B cell (primary cell): ENCODE results near the gene EDARADD. TPM values are rescaled to one million over a fixed set of nuclear protein-coding genes. Genes with fewer than 3 reads are reported as not detected.

Experiments used
- ATAC-seq: fragments of 200-7000 bp; cut with Tn5 transposase; one replicate; pipeline ENCODE4 v1.10.0; 2021; ENCODE audit warnings: low read depth, mild to moderate bottlenecking, moderate number of reproducible peaks, moderate library complexity
- CTCF ChIA-PET: fragments of 350-600 bp; sonication (Branson Sonifier 250); formaldehyde crosslinking; loops from one replicate; lab custom pipeline; 2021; ENCODE audit warnings: antibody characterized with exemption, inconsistent platforms; lab: Charles Lee
- POLR2A ChIA-PET: fragments of 350-600 bp; sonication (Branson Sonifier 250); formaldehyde crosslinking; loops from one replicate; lab custom pipeline; 2021; ENCODE audit warnings: antibody characterized with exemption; lab: Charles Lee
- DNase-seq: peaks from one replicate; pipeline ENCODE4 v3.0.0; 2013
- H2AFZ ChIP-seq: 2 replicates; pipeline ENCODE4 v1.6.1; 2012; ENCODE audit warnings: mild to moderate bottlenecking, low read depth, low read length; ENCODE audit not compliant: insufficient read depth, poor library complexity, severe bottlenecking
- H3K27ac ChIP-seq, 2 donors: 1 replicate in 1 of 2; 2 replicates in 1 of 2; pipeline ENCODE4 v1.5.1; 2012 to 2013; ENCODE audit warnings: low read length in 2 of 2, mild to moderate bottlenecking in 2 of 2, moderate library complexity in 1 of 2
- H3K27me3 ChIP-seq, 4 experiments: fragments of 200-600 bp in 1 of 4; sonication (generic) in 1 of 4; replicated peaks in 1 of 4; 1 replicate in 2 of 4; 2 replicates in 2 of 4; pipeline versions ENCODE4 v1.6.1 to v1.7.0; 2013 to 2016; ENCODE audit warnings: low read length in 3 of 4, mild to moderate bottlenecking in 2 of 4, mixed read lengths in 1 of 4, moderate library complexity in 1 of 4; ENCODE audit not compliant: insufficient read depth in 4 of 4, control insufficient read depth in 3 of 4; ENCODE audit errors: control extremely low read depth in 1 of 4
- H3K36me3 ChIP-seq, 2 experiments: replicated peaks in 1 of 2; 1 replicate in 1 of 2; 2 replicates in 1 of 2; pipeline versions ENCODE4 v1.6.1 to v1.7.1; 2013; ENCODE audit warnings: low read length in 1 of 2; ENCODE audit not compliant: insufficient read depth in 2 of 2, control insufficient read depth in 1 of 2; ENCODE audit errors: control extremely low read depth in 1 of 2, extremely low read depth in 1 of 2
- H3K4me1 ChIP-seq, 2 donors: fragments of 200-600 bp in 1 of 2; sonication (generic) in 1 of 2; 1 replicate in 1 of 2; 2 replicates in 1 of 2; pipeline versions ENCODE4 v1.5.1 to v1.6.1; 2013 to 2017; ENCODE audit warnings: low read length in 2 of 2; ENCODE audit not compliant: control insufficient read depth in 2 of 2, insufficient read depth in 2 of 2
- H3K4me2 ChIP-seq: replicated peaks from 2 replicates; pipeline ENCODE3; 2012; ENCODE audit warnings: mild to moderate bottlenecking, low read depth, low read length; ENCODE audit not compliant: poor library complexity, severe bottlenecking
- H3K4me3 ChIP-seq, 5 experiments: fragments of 200-600 bp in 1 of 5; sonication (generic) in 1 of 5; 1 replicate in 3 of 5; 2 replicates in 2 of 5; pipeline versions ENCODE4 v1.5.1 to v1.7.0; 2011 to 2016; ENCODE audit warnings: low read length in 4 of 5, mild to moderate bottlenecking in 4 of 5, low read depth in 2 of 5, control low read depth in 1 of 5, moderate library complexity in 1 of 5; ENCODE audit not compliant: insufficient read depth in 1 of 5; ENCODE audit errors: control extremely low read depth in 1 of 5, extremely low read depth in 1 of 5
- H3K79me2 ChIP-seq: fragments of 200-600 bp; sonication (generic); one replicate; pipeline ENCODE4 v1.6.0; 2016; ENCODE audit warnings: low read length; ENCODE audit not compliant: control insufficient read depth, insufficient read depth
- H3K9ac ChIP-seq: fragments of 200-600 bp; sonication (generic); 2 replicates; pipeline ENCODE4 v1.6.1; 2017; ENCODE audit warnings: mild to moderate bottlenecking, low read length, moderate library complexity
- H3K9me3 ChIP-seq, 3 donors: one replicate each; pipeline versions ENCODE4 v1.6.1 to v1.7.1; 2013; ENCODE audit warnings: low read length in 2 of 3; ENCODE audit not compliant: control insufficient read depth in 2 of 3, insufficient read depth in 1 of 3; ENCODE audit errors: control extremely low read depth in 1 of 3
- H4K20me1 ChIP-seq: 2 replicates; pipeline ENCODE4 v1.6.0; 2012; ENCODE audit warnings: mild to moderate bottlenecking, low read length; ENCODE audit not compliant: insufficient read depth, control insufficient read depth, poor library complexity, severe bottlenecking
- H3K27ac Mint-ChIP-seq: one replicate; pipeline ENCODE4 v1.8.0; 2021; ENCODE audit warnings: mixed read lengths
- H3K27me3 Mint-ChIP-seq: one replicate; pipeline ENCODE4 v1.8.0; 2021; ENCODE audit warnings: mixed read lengths
- H3K4me1 Mint-ChIP-seq: one replicate; pipeline ENCODE4 v1.8.0; 2021; ENCODE audit warnings: mixed read lengths
- H3K4me3 Mint-ChIP-seq: one replicate; pipeline ENCODE4 v1.8.0; 2021; ENCODE audit warnings: mixed read lengths
- H3K9me3 Mint-ChIP-seq: one replicate; pipeline ENCODE4 v1.8.0; 2022; ENCODE audit warnings: mixed read lengths; ENCODE audit not compliant: insufficient read depth
- CTCF ChIP-seq: fragments of 200-600 bp; IDR thresholded peaks from one replicate; pipeline ENCODE4 v1.8.0; 2022; ENCODE audit warnings: antibody characterized with exemption, mild to moderate bottlenecking
- EZH2 ChIP-seq: IDR thresholded peaks from 2 replicates; pipeline ENCODE4 v1.6.1; 2012; ENCODE audit warnings: borderline replicate concordance, low read depth, mild to moderate bottlenecking, moderate library complexity, low read length; ENCODE audit not compliant: insufficient read depth, poor library complexity, severe bottlenecking
- WGBS: methylation state at CpG from one replicate; pipeline ENCODE4 v1.1.5; 2013; ENCODE audit warnings: missing lambda C conversion rate; ENCODE audit not compliant: insufficient coverage; 5-methylcytosine and 5-hydroxymethylcytosine counted together
- intact Hi-C: fragments of 100-400 bp; cut with micrococcal nuclease; formaldehyde crosslinking; loops from one replicate; pipeline ENCODE4 v1.10.0; 2022
- polyA plus RNA-seq: library from polyadenylated mRNA; depleted of rRNA; stranded (reverse); fragments of >200 nt; gene quantifications from 2 replicates; pipeline ENCODE4 v1.2.3, GENCODE V29; 2012
- total RNA-seq, 2 donors: library from RNA; stranded (reverse); fragments of 120-200 nt in 1 of 2; gene quantifications; 1 replicate in 1 of 2; 2 replicates in 1 of 2; pipeline versions ENCODE4 v1.2.3 to v1.2.4, GENCODE V29; 2013 to 2022

The EDARADD gene
- total and polyA plus RNA-seq, 2 donors (not counting 1 experiment from before 2014, with no cell fraction given), result 0.15 TPM; not detected in 1

- no peak overlapping the region for H3K4me3 ChIP-seq
- no peaks in the 10 kb centered on the region for H3K4me1 ChIP-seq
- no peak for TF ChIP-seq CTCF
- TF ChIP-seq EZH2, result no peak
- DNase-seq, result no peak
- no peak overlapping the region for H2AFZ ChIP-seq
- H3K79me2 ChIP-seq, result no peaks in the 10 kb centered on the region
- H3K36me3 ChIP-seq, result no peaks in the 10 kb centered on the region
- WGBS, result no CpG with 5 or more reads among the region's 2 CpGs
- no peak overlapping the region for H3K9ac ChIP-seq
- ChIA-PET CTCF (no interaction called here), POLR2A (no interaction called here)
- Mint-ChIP-seq H3K27me3 (peaks cover 23% of the 10 kb centered on the region), H3K27ac (no peak overlapping the region), H3K4me1 (no peaks in the 10 kb centered on the region), H3K9me3 (no peaks in the 10 kb centered on the region), H3K4me3 (no peak overlapping the region)
- H3K27me3 ChIP-seq, result peaks cover 0 to 11% (median 1%) of the 10 kb centered on the region in 4 experiments
- no peak overlapping the region for H3K4me2 ChIP-seq
- H4K20me1 ChIP-seq, result no peaks in the 10 kb centered on the region
- intact Hi-C loops, result no loop called here
- ATAC-seq, result no peak
- no peak overlapping the region for H3K27ac ChIP-seq
- no peaks in the 10 kb centered on the region for H3K9me3 ChIP-seq
Measured at GRCh38 chr1:236388332-236388731, 5.8 kb upstream of the EDARADD start.

- H4K20me1 ChIP-seq, result no peaks in the 10 kb centered on the region
- H3K4me3 Mint-ChIP-seq, result no peak overlapping the region
- peaks cover 30% of the 10 kb centered on the region for H3K27me3 Mint-ChIP-seq
- no peak overlapping the region for H3K27ac ChIP-seq
- no peaks in the 10 kb centered on the region for H3K9me3 Mint-ChIP-seq
- CTCF ChIA-PET, result no interaction called here
- H3K9me3 ChIP-seq, result no peaks in the 10 kb centered on the region
- ATAC-seq (no peak), DNase-seq (no peak)
- no peak overlapping the region for H3K4me3 ChIP-seq
- no peak overlapping the region for H3K27ac Mint-ChIP-seq
- H3K4me2 ChIP-seq, result no peak overlapping the region
- intact Hi-C loops, result no loop called here
- TF ChIP-seq CTCF, result no peak
- TF ChIP-seq EZH2, result no peak
- H3K36me3 ChIP-seq, result no peaks in the 10 kb centered on the region
- no peak overlapping the region for H3K9ac ChIP-seq
- peaks cover 6 to 7% of the 10 kb centered on the region in 2 donors for H3K4me1 ChIP-seq
- POLR2A ChIA-PET, result no interaction called here
- peaks cover 0 to 15% (median 5%) of the 10 kb centered on the region in 4 experiments for H3K27me3 ChIP-seq
- H3K79me2 ChIP-seq, result no peaks in the 10 kb centered on the region
- no peak overlapping the region for H2AFZ ChIP-seq
- H3K4me1 Mint-ChIP-seq, result peaks cover 7% of the 10 kb centered on the region
- no CpG with 5 or more reads among the region's 1 CpG for WGBS
Measured at GRCh38 chr1:236389253-236389652, 4.8 kb upstream of the EDARADD start.
